PC-9 (cell line): Measurements from ENCODE around the gene PAX1.

ENCODE experiments used
- CTCF ChIP-seq: fragments of 200-600 bp; sonication (generic); conservative IDR thresholded peaks from 2 replicates; pipeline ENCODE4 v1.6.1; 2017; ENCODE audit warnings: mixed run types, antibody characterized with exemption, mild to moderate bottlenecking, moderate library complexity
- EZH2 ChIP-seq: fragments of 200-600 bp; sonication (generic); IDR thresholded peaks from 2 replicates; pipeline ENCODE4 v1.8.0; 2017; ENCODE audit warnings: antibody characterized with exemption, low read depth

GRCh38 chr20:21702553-21703470 lies 2.7 kb upstream of the PAX1 start:
- TF ChIP-seq CTCF: no peak
- no peak for TF ChIP-seq EZH2
